ENCODE measurements around the gene PLAAT5. TPM values are rescaled to one million over a fixed set of nuclear protein-coding genes. Genes with fewer than 3 reads are reported as not detected.
"Not testable (repeated sequence)": the region's sequence is repeated elsewhere in the genome, so short reads cannot be mapped to it uniquely, and the experiment has no call there.

The PLAAT5 gene, protein sequence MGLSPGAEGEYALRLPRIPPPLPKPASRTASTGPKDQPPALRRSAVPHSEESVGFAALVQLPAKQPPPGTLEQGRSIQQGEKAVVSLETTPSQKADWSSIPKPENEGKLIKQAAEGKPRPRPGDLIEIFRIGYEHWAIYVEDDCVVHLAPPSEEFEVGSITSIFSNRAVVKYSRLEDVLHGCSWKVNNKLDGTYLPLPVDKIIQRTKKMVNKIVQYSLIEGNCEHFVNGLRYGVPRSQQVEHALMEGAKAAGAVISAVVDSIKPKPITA
- polyA plus RNA-seq (2013, experiment 1 of 2; ENCODE audit: insufficient read length), result not detected
- not detected for polyA plus RNA-seq (2013, experiment 2 of 2; ENCODE audit: insufficient read length)

GRCh38 chr11:63490551-63491239 lies at the start of gene PLAAT5:
TSS of gene PLAAT5 (minus strand) at chr11:63491167. CDS start at chr11:63491034, 133 bp downstream.
- DNase-seq, result no peak

DNA sequence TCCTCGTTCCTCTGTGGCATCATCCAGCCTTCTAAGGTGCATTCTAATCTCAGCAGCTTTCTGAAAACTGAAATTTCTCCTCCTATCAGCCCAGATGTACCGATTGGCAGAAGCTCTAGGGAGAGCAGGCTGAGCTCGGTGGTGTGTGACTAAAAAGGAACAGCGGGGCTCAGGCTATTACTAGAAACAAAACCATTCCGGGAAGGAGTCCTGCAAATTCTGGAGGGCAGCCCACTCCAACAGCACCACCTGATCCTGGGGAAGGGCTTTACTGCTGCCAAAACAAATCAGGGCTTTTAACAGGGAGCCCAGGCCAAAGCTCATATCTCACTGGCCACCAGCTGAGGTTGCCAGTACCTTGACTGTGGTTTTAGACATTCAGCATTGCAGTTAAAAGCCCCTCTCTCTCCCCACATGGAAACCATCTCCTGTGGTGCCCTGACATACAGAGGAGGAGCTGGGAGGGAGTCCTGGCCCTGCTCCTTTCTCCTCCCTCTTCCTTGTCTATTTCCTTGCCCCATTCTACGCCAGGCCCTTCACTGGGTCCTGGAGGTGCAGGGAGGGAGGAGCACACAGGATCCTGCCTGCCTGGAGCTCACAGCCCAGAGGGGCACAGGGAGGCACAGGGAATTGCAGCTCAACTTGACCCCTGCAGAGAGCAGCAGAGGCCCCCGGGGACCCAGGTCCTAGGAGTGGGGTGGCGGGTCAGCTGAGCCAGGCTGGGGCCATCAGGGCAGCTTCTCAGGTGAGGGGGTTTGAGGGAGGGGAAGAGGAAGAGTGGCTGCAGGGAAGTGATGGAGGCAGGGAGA lies 46.5 kb upstream of the PLAAT5 start:
- DNase-seq, result peak; percentile 8

- peak; percentile 47 for DNase-seq
Observed at GRCh38 chr11:63536669-63537292, 45.8 kb upstream of the PLAAT5 start, which contains the start of gene PLAAT4. TSS of gene PLAAT4 (plus strand) at chr11:63536808. CDS start at chr11:63536869, 61 bp downstream.

DNA sequence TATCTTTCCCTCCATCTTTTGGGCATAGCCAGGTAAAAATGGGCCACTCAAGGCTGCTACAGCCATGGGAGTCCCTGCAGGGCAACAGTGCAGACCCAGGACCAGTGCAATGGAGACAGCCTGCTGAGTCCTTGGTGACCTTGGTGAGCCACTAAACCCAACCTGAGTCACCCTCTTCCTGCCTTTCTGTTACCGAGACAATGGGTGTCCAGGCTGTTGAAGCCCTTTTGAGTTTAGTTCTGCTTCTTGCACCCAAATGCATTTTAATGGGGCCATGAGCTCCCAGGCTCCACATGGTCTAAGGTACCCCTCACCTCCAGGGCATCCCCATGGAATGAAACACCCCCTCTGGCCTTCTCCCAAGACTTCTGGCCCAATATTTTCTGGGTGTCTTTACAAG lies 44.8 kb upstream of the PLAAT5 start:
- DNase-seq, result no peak

GRCh38 chr11:63534895-63535461 lies 44.0 kb upstream of the PLAAT5 start:
- DNase-seq, result no peak

- no peak for DNase-seq
Observed at GRCh38 chr11:63534076-63534475, 43.1 kb upstream of the PLAAT5 start.

- no peak for DNase-seq
Observed at GRCh38 chr11:63532799-63533475, 42.0 kb upstream of the PLAAT5 start.

GRCh38 chr11:63532117-63532516 lies 41.1 kb upstream of the PLAAT5 start:
- DNase-seq, result no peak

GRCh38 chr11:63531074-63531792 lies 40.3 kb upstream of the PLAAT5 start:
- DNase-seq, result peak; percentile 76

GRCh38 chr11:63530021-63530420 lies 39.1 kb upstream of the PLAAT5 start:
- no peak for DNase-seq

GRCh38 chr11:63529373-63529772 lies 38.4 kb upstream of the PLAAT5 start:
- DNase-seq, result not testable (repeated sequence)

GRCh38 chr11:63528729-63529278 lies 37.8 kb upstream of the PLAAT5 start:
- not testable (repeated sequence) for DNase-seq

- not testable (repeated sequence) for DNase-seq
Observed at GRCh38 chr11:63528156-63528555, 37.2 kb upstream of the PLAAT5 start.

DNA sequence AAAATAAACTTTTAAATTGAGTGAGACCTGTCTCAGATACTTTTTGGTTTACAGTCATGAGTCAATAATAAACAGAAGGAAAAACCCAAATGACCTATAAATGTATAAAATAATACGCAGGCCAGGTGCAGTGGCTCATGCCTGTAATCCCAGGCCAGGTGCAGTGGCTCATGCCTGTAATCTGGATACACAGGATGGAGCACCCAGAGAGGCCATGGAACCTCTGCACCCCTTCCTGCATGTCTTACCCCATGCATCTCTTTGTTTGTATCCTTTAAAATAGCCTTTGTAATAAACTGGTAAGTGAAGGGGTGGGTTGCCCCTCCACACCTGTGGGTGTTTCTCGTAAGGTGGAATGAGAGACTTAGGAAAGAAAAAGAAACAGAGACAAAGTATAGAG lies 36.7 kb upstream of the PLAAT5 start:
- DNase-seq, result no peak

- DNase-seq, result no peak
Observed at GRCh38 chr11:63523151-63523550, 32.2 kb upstream of the PLAAT5 start.

- DNase-seq, result no peak
Observed at GRCh38 chr11:63521896-63522295, 30.9 kb upstream of the PLAAT5 start.

- peak; percentile 26 for DNase-seq
Observed at GRCh38 chr11:63520606-63521170, 29.7 kb upstream of the PLAAT5 start.

DNA sequence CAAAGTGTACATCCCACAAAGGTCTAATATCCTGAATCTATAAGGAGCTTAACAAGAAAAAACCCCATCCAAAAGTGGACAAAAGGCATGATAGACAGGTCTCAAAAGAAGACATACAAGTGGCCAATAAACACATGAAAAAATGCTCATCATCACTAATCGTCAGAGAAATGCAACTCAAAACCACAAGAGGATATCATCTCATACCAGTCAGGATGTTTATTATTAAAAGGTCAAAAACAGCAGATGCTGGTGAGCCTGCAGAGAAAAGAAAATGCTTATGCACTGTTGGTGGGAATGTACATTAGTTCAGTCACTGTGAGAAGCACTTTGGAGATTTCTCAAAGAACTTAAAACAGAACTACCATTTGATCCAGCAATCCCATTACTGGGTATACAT lies 27.6 kb upstream of the PLAAT5 start:
- DNase-seq, result peak; percentile 73

GRCh38 chr11:63517156-63517555 lies 26.2 kb upstream of the PLAAT5 start:
- DNase-seq, result no peak

- DNase-seq, result no peak
Observed at GRCh38 chr11:63516109-63516508, 25.1 kb upstream of the PLAAT5 start.

All from fibroblast of skin of back (primary cell).